K562 (cell line): ENCODE measurements around the gene ARNT2. TPM values are rescaled to one million over a fixed set of nuclear protein-coding genes. Genes with fewer than 3 reads are reported as not detected.

Experiments used
- ATAC-seq: fragments of 200-7000 bp; cut with Tn5 transposase; 3 replicates; pipeline ENCODE4 v1.9.1; 2020; ENCODE audit warnings: moderate library complexity
- BruUV-seq: library from RNA; stranded (reverse); fragments of 400-500 nt; replicated peaks from 2 replicates; lab custom pipeline; 2021; lab: Mats Ljungman, UMichigan
- CTCF ChIA-PET: fragments of 300-600 bp; formaldehyde crosslinking; extraction: SDS; loops from one replicate; lab custom pipeline; 2021; ENCODE audit warnings: low intra/inter-chr PET ratio; lab: Yijun Ruan, JAX
- POLR2A ChIA-PET: fragments of 300-600, 350-650 bp; sonication (Branson Sonifier 250); formaldehyde crosslinking; extraction: SDS; loops from one replicate; lab custom pipeline; 2021; ENCODE audit warnings: antibody characterized with exemption, inconsistent platforms; lab: Yijun Ruan, JAX
- DNase-seq, 4 experiments: peaks; one replicate each; pipeline versions ENCODE4 v3.0.0 to v3.0.0-alpha.2; 2011 to 2018; ENCODE audit warnings: low spot score in 3 of 4, mixed read lengths in 3 of 4; ENCODE audit errors: extremely low read depth in 1 of 4
- FAIRE-seq: peaks from 2 replicates; lab custom pipeline; 2011; peaks lifted over from hg19 to GRCh38; lab: Jason Lieb, UNC
- H2AFZ ChIP-seq: 2 replicates; pipeline ENCODE4 v1.6.0; 2011; ENCODE audit warnings: low read depth, low read length, control low read depth, inconsistent platforms
- H3K27ac ChIP-seq: fragments of 200-600 bp; 3 replicates; pipeline ENCODE4 v1.8.0; 2011; ENCODE audit warnings: low read depth, mild to moderate bottlenecking, control low read depth, inconsistent platforms, low read length, moderate library complexity, mixed read lengths; ENCODE audit errors: extremely low read depth
- H3K27me3 ChIP-seq, 2 experiments: fragments of 300-600 bp in 1 of 2; 2 replicates in 1 of 2; 3 replicates in 1 of 2; pipeline versions ENCODE4 v1.6.0 to v1.8.0; 2011; ENCODE audit warnings: inconsistent platforms in 2 of 2, low read length in 2 of 2, mild to moderate bottlenecking in 1 of 2, mixed read lengths in 1 of 2, moderate library complexity in 1 of 2; ENCODE audit not compliant: control insufficient read depth in 2 of 2, insufficient read depth in 2 of 2
- H3K36me3 ChIP-seq: fragments of 300-600 bp; 3 replicates; pipeline ENCODE4 v1.8.0; 2011; ENCODE audit warnings: mild to moderate bottlenecking, low read length, inconsistent platforms; ENCODE audit not compliant: control insufficient read depth, insufficient read depth
- H3K4me1 ChIP-seq, 2 experiments: fragments of 200-600 bp in 1 of 2; replicated peaks in 1 of 2; 2 replicates in 1 of 2; 3 replicates in 1 of 2; pipeline versions ENCODE4 v1.5.1 to v1.8.0; 2011; ENCODE audit warnings: inconsistent platforms in 2 of 2, low read length in 2 of 2, mild to moderate bottlenecking in 1 of 2, mixed read lengths in 1 of 2, moderate library complexity in 1 of 2; ENCODE audit not compliant: control insufficient read depth in 2 of 2, insufficient read depth in 2 of 2
- H3K4me2 ChIP-seq: 2 replicates; pipeline ENCODE4 v1.6.1; 2011; ENCODE audit warnings: low read length, control low read depth, inconsistent platforms, mixed read lengths; ENCODE audit not compliant: insufficient read depth
- H3K4me3 ChIP-seq: fragments of 200-600 bp; sonication (generic), shearing (Covaris generic); 2 replicates; pipeline ENCODE4 v1.5.1; 2016; ENCODE audit warnings: control low read depth, inconsistent platforms
- H3K79me2 ChIP-seq: fragments of 200-600 bp; 3 replicates; pipeline ENCODE4 v1.8.0; 2011; ENCODE audit warnings: low read length, inconsistent platforms; ENCODE audit not compliant: control insufficient read depth, insufficient read depth
- H3K9ac ChIP-seq, 2 experiments: 2 replicates each; pipeline versions ENCODE4 v1.6.0 to v1.6.1; 2011; ENCODE audit warnings: low read depth in 2 of 2, low read length in 2 of 2, control low read depth in 1 of 2, inconsistent platforms in 1 of 2, mild to moderate bottlenecking in 1 of 2, mixed read lengths in 1 of 2; ENCODE audit not compliant: insufficient read depth in 1 of 2
- H3K9me1 ChIP-seq: one replicate; pipeline ENCODE4 v1.6.0; 2011; ENCODE audit warnings: inconsistent platforms, mild to moderate bottlenecking, low read length, moderate library complexity; ENCODE audit not compliant: control insufficient read depth, insufficient read depth
- H3K9me3 ChIP-seq: replicated peaks from 2 replicates; pipeline ENCODE4 v1.5.1; 2011; ENCODE audit warnings: low read depth, low read length, inconsistent platforms; ENCODE audit not compliant: control insufficient read depth, insufficient read depth
- H4K20me1 ChIP-seq: replicated peaks from 2 replicates; pipeline ENCODE4 v1.6.1; 2011; ENCODE audit warnings: low read length, inconsistent platforms, mixed read lengths; ENCODE audit not compliant: control insufficient read depth, insufficient read depth
- CAMTA2 ChIP-seq: fragments of 250-450 bp; sonication (Bioruptor Pico); conservative IDR thresholded peaks from 2 replicates; pipeline ENCODE4 v1.5.1; 2022
- HBP1 ChIP-seq: fragments of 450-650 bp; formaldehyde crosslinking; IDR thresholded peaks from 2 replicates; pipeline ENCODE4 v1.4.0; 2022; ENCODE audit warnings: missing genetic modification characterization
- POU5F1 ChIP-seq: fragments of 150-350 bp; IDR thresholded peaks from 2 replicates; pipeline ENCODE4 v1.6.1; 2014; ENCODE audit warnings: borderline replicate concordance, low read length, low read depth, mild to moderate bottlenecking; ENCODE audit not compliant: partially characterized antibody
- SFPQ ChIP-seq: fragments of 200-400 bp; formaldehyde crosslinking; IDR thresholded peaks from 2 replicates; pipeline ENCODE4 v1.6.1; 2017; ENCODE audit warnings: mild to moderate bottlenecking, low read depth, low read length, moderate library complexity
- SIRT6 ChIP-seq: IDR thresholded peaks from one replicate; pipeline ENCODE4 v1.6.1; 2012; ENCODE audit warnings: low read depth, mild to moderate bottlenecking, control low read depth, inconsistent platforms, low read length, moderate library complexity
- SRSF3 ChIP-seq: fragments of 200-400 bp; formaldehyde crosslinking; IDR thresholded peaks from 2 replicates; pipeline ENCODE4 v1.6.1; 2016; ENCODE audit warnings: mild to moderate bottlenecking, low read length, moderate library complexity; ENCODE audit not compliant: insufficient read depth
- WGBS: fragments of 100-300 bp; shearing (Covaris generic); methylation state at CpG from one replicate; pipeline ENCODE4 v1.1.6; 2016; ENCODE audit warnings: low coverage, mixed read lengths; ENCODE audit not compliant: insufficient coverage; ENCODE audit errors: missing lambda C conversion rate; 5-methylcytosine and 5-hydroxymethylcytosine counted together
- in situ Hi-C: fragments of 300-500 bp; cut with MboI; formaldehyde crosslinking; loops from 4 replicates; pipeline ENCODE4 v1.15.0; 2018; ENCODE audit warnings: inconsistent platforms, mixed read lengths
- intact Hi-C: fragments of 100-400 bp; cut with micrococcal nuclease; formaldehyde crosslinking; loops from 2 replicates; pipeline ENCODE4 v1.14.2; 2022
- polyA plus RNA-seq, 8 experiments: library from polyadenylated mRNA; depleted of rRNA in 4 of 8; stranded (reverse) in 5 of 8; unstranded in 3 of 8; fragments of >200 nt; fragmentation: Nextera tagmentation in 2 of 8; fragmentation: Illumina TruSeq in 1 of 8; extraction: Ambion mirVana in 2 of 8; extraction: Trizol in 1 of 8; gene quantifications; 2 replicates each; pipeline versions ENCODE4 v1.2.1 to v1.2.3, GENCODE V29; 2011 to 2014; ENCODE audit warnings: inconsistent platforms in 1 of 8, missing spikeins in 1 of 8
- total RNA-seq, 7 experiments: library from RNA; depleted of rRNA in 6 of 7; stranded (reverse); fragments of >200 nt in 6 of 7; fragmentation: Illumina TruSeq in 2 of 7; extraction: Trizol in 2 of 7; gene quantifications; 2 replicates each; pipeline versions ENCODE4 v1.2.1 to v1.2.3, GENCODE V29; 2011 to 2021; ENCODE audit warnings: low replicate concordance in 1 of 7

The ARNT2 gene
- total and polyA plus RNA-seq, 9 of the 15 experiments (the other 6 are each of a cell fraction or from before 2014, with no cell fraction given) = 0.01 TPM; not detected in 8

GRCh38 chr15:80523746-80524145, 119.6 kb downstream of the ARNT2 start:
- DNase-seq (no peak), FAIRE-seq (no peak), ATAC-seq (no peak)
- ChIA-PET CTCF (no interaction called here), POLR2A (no interaction called here)
- no TSS peak for BruUV-seq
- Histone ChIP-seq H3K9me3 (no peaks in the 10 kb centered on the region), H2AFZ (no peak overlapping the region), H3K36me3 (no peaks in the 10 kb centered on the region), H3K9me1 (no peaks in the 10 kb centered on the region), H4K20me1 (no peaks in the 10 kb centered on the region), H3K27ac (no peak overlapping the region), H3K4me1 (no peaks in the 10 kb centered on the region), H3K4me3 (no peak overlapping the region), H3K79me2 (no peaks in the 10 kb centered on the region), H3K9ac (no peak overlapping the region), H3K27me3 (peaks cover 0 to 5% of the 10 kb centered on the region in 2 experiments; a peak in 2 of 5 replicates), H3K4me2 (no peak overlapping the region)
- TF ChIP-seq SFPQ (no peak), SIRT6 (no peak), HBP1 (CRISPR knock-in tag) (no peak), POU5F1 (no peak), SRSF3 (no peak), CAMTA2 (CRISPR knock-in tag) (no peak)
- intact Hi-C loops = no loop called here
- in situ Hi-C loops = no loop called here
- 15% methylated on average over 2 of the region's 2 CpGs for WGBS
